Measurements from ENCODE around the gene DDX6. TPM values are rescaled to one million over a fixed set of nuclear protein-coding genes. Genes with fewer than 3 reads are reported as not detected.
A peak's percentile ranks its signal among the peaks of the same experiment; 100 is the strongest.
"Not testable (repeated sequence)": the region's sequence is repeated elsewhere in the genome, so short reads cannot be mapped to it uniquely, and the experiment has no call there.

The DDX6 gene
- total RNA-seq, 2 experiments from 2014 or later = 46.5 to 128 TPM

DNA sequence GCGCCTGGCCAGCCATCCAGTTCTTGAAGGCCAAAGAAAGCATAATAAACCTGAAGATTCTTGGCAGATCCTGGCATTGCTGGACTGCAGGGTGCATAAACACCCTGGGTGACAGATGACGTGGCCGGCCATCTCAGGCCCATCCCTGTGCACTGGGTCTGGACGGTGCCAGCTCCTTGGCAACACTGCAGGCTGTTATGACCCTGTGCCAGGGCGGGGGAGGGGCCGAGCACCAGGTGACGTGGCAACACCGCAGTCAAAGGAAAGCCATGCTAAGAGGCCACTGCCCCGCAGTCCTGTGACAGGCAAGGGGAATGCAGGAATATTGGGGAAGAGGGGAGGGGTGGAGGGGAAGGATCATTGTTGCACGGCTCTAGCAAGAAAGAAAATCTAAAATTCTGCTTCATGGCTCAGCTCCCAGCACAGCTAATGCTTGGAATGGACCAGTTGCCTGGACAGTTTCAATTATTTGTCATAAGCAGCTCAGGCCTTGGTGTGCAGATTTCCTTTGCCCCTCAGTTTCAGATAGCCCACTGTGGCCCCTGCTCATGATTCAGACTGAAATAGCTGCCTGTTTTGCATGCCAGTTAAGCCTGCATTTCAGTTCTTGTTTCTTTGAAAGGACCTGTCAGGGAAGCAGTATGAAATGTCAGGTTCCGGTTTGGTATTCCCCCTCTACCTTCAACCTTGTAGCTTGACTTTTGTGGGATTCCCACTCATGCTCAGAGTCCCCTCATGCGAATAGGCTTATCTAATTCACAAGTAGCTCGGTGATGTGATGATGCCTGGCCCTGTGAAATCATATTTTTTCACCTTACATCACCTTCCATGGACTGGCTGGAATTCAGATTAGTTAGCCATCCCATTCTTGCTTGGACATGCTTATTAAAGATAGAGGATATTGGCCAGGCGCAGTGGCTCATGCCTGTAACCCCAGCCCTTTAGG is 29.7 kb upstream of the DDX6 start:
- Histone ChIP-seq H3K79me2 (ENCODE audit: insufficient read depth, low read depth, low read length) (no peaks in the 10 kb centered on the region), H3K36me3 (ENCODE audit: insufficient read depth, low read length) (no peaks in the 10 kb centered on the region), H4K20me1 (ENCODE audit: insufficient read depth, low read length) (no peaks in the 10 kb centered on the region), H3K27ac (ENCODE audit: low read depth, low read length, poor library complexity, severe bottlenecking) (peak overlapping the region; percentile 80), H3K9me2 (ENCODE audit: insufficient read depth, low read length) (no peaks in the 10 kb centered on the region), H2AFZ (ENCODE audit: low read length) (no peak overlapping the region), H3K4me2 (ENCODE audit: low read length) (peak overlapping the region; percentile 91), H3K9me3 (ENCODE audit: low read length) (no peaks in the 10 kb centered on the region; the same call in 1 of the 2 replicates), H3K4me1 (ENCODE audit: insufficient read depth, low read length, poor library complexity, severe bottlenecking) (peaks cover 61% of the 10 kb centered on the region), H3K4me3 (ENCODE audit: low read depth, low read length, poor library complexity, severe bottlenecking) (peak overlapping the region; percentile 61)
- no peak for TF ChIP-seq EZH2phosphoT487 (IDR thresholded peaks at IDR 0.05; ENCODE audit: borderline replicate concordance, low read depth, low read length)
- TF ChIP-seq CTCF (conservative IDR thresholded peaks at IDR 0.05; ENCODE audit: low read length) = no peak
- BruUV-seq (replicated peaks) = no TSS peak
- CTCF ChIA-PET (ENCODE audit: unreplicated experiment) = interaction anchor here (0.6 to 1.8 kb wide), 6 partner anchors 10 to 54 kb away, joined by 3 to 7 read pairs (median 4); partner anchors contain the start of gene DDX6
- peak; percentile 91 for DNase-seq (ENCODE audit: low spot score)
- intact Hi-C loops (cut with micrococcal nuclease; ENCODE audit: unreplicated experiment) = loop anchor here (1.0 to 2.0 kb wide), 5 partner anchors 18 to 72 kb away; partner anchors contain the start of gene DDX6
- POLR2A ChIA-PET = interaction anchor here (0.5 to 3.9 kb wide), 20 partner anchors 10 to 446 kb away, joined by 3 to 34 read pairs (median 5); partner anchors contain the start of genes CXCR5 and DDX6

DNA sequence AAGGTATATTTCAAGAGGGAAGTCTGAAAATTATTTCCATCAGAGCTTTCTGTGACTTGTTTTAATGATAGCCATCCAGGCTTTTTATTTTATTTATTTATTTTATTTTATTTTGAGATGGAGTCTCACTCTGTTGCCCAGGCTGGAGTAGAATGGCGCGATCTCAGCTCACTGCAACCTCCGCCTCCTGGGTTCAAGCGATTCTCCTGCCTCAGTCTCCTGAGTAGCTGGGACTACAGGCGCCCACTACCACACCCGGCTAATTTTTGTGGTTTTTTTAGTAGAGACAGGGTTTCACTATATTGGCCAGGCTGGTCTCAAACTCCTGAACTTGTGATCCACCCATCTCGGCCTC is 29.0 kb upstream of the DDX6 start:
- H2AFZ ChIP-seq (ENCODE audit: low read length) = 0 out of 2 replicates have a peak overlapping the region, but pooled peaks have one; percentile 7
- ChIA-PET POLR2A (interaction anchor here (0.6 to 3.9 kb wide), 15 partner anchors 15 to 446 kb away, joined by 3 to 34 read pairs (median 7); partner anchors contain the start of genes CXCR5 and DDX6), CTCF (ENCODE audit: unreplicated experiment) (interaction anchor here (0.6 to 1.8 kb wide), 4 partner anchors 9 to 54 kb away, joined by 3 to 7 read pairs (median 4); partner anchors contain the start of gene DDX6)
- peak overlapping the region; percentile 91 for H3K4me2 ChIP-seq (ENCODE audit: low read length)
- not testable (repeated sequence) for H3K9me3 ChIP-seq (ENCODE audit: low read length); BruUV-seq (replicated peaks); H3K79me2 ChIP-seq (ENCODE audit: insufficient read depth, low read depth, low read length); H4K20me1 ChIP-seq (ENCODE audit: insufficient read depth, low read length); H3K9me2 ChIP-seq (ENCODE audit: insufficient read depth, low read length); DNase-seq (ENCODE audit: low spot score); H3K36me3 ChIP-seq (ENCODE audit: insufficient read depth, low read length)
- peaks cover 61% of the 10 kb centered on the region for H3K4me1 ChIP-seq (ENCODE audit: insufficient read depth, low read length, poor library complexity, severe bottlenecking)
- intact Hi-C loops (cut with micrococcal nuclease; ENCODE audit: unreplicated experiment) = loop anchor here (1.0 to 2.0 kb wide), 5 partner anchors 19 to 73 kb away; partner anchors contain the start of gene DDX6
- peak overlapping the region; percentile 61 for H3K4me3 ChIP-seq (ENCODE audit: low read depth, low read length, poor library complexity, severe bottlenecking)
- peak overlapping the region; percentile 80 for H3K27ac ChIP-seq (ENCODE audit: low read depth, low read length, poor library complexity, severe bottlenecking)

- no peaks in the 10 kb centered on the region for H4K20me1 ChIP-seq (ENCODE audit: insufficient read depth, low read length)
- no peaks in the 10 kb centered on the region for H3K36me3 ChIP-seq (ENCODE audit: insufficient read depth, low read length)
- intact Hi-C loops (cut with micrococcal nuclease; ENCODE audit: unreplicated experiment) = loop anchor here (1.0 to 2.0 kb wide), 5 partner anchors 19 to 73 kb away; partner anchors contain the start of gene DDX6
- H3K4me2 ChIP-seq (ENCODE audit: low read length) = peak overlapping the region; percentile 91
- peaks cover 56% of the 10 kb centered on the region for H3K4me1 ChIP-seq (ENCODE audit: insufficient read depth, low read length, poor library complexity, severe bottlenecking)
- POLR2A ChIA-PET = interaction anchor here (0.6 to 3.9 kb wide), 18 partner anchors 9 to 820 kb away, joined by 3 to 34 read pairs (median 5); partner anchors contain the start of genes CXCR5 and DDX6
- no peak for DNase-seq (ENCODE audit: low spot score)
- H3K9me3 ChIP-seq (ENCODE audit: low read length) = no peaks in the 10 kb centered on the region; the same call in 1 of the 2 replicates
- no peaks in the 10 kb centered on the region for H3K79me2 ChIP-seq (ENCODE audit: insufficient read depth, low read depth, low read length)
- peak overlapping the region; percentile 7; the same call in 1 of the 2 replicates for H2AFZ ChIP-seq (ENCODE audit: low read length)
- H3K9me2 ChIP-seq (ENCODE audit: insufficient read depth, low read length) = no peaks in the 10 kb centered on the region
- BruUV-seq (replicated peaks) = no TSS peak
- CTCF ChIA-PET (ENCODE audit: unreplicated experiment) = interaction anchor here (1.1 kb wide), 1 partner anchor 28 kb away, joined by 3 read pairs; the partner anchor contains the start of gene DDX6
- H3K4me3 ChIP-seq (ENCODE audit: low read depth, low read length, poor library complexity, severe bottlenecking) = no peak overlapping the region
- TF ChIP-seq CTCF (conservative IDR thresholded peaks at IDR 0.05; ENCODE audit: low read length) (no peak), EZH2phosphoT487 (IDR thresholded peaks at IDR 0.05; ENCODE audit: borderline replicate concordance, low read depth, low read length) (no peak)
- no peak overlapping the region for H3K27ac ChIP-seq (ENCODE audit: low read depth, low read length, poor library complexity, severe bottlenecking)
Observed at GRCh38 chr11:118819334-118820024, 28.5 kb upstream of the DDX6 start.

Measured in OCI-LY7 (cell line).